Erythroblast (primary cell): Measurements from ENCODE around the gene MRPL42.

ENCODE experiments used
- GATA1 ChIP-seq: IDR thresholded peaks from 2 replicates; pipeline ENCODE4 v1.6.1; 2011; ENCODE audit warnings: low read depth, mild to moderate bottlenecking, control low read depth, low read length, moderate library complexity
- POLR2A ChIP-seq: IDR thresholded peaks from 2 replicates; pipeline ENCODE4 v1.6.1; 2011; ENCODE audit warnings: mild to moderate bottlenecking, low read length

GRCh38 chr12:93500667-93501066 is 33.4 kb downstream of the MRPL42 start:
- TF ChIP-seq POLR2A (no peak), GATA1 (no peak)
